Keratinocyte (primary cell): Measurements from ENCODE around the gene NRXN2. TPM values are rescaled to one million over a fixed set of nuclear protein-coding genes. Genes with fewer than 3 reads are reported as not detected.

Source experiments
- DNase-seq: peaks from one replicate; pipeline ENCODE4 v3.0.0-alpha.2; 2011; ENCODE audit warnings: low read depth, missing footprints, low spot score
- FAIRE-seq: peaks from 2 replicates; lab custom pipeline; 2011; peaks lifted over from hg19 to GRCh38; lab: Jason Lieb, UNC
- H2AFZ ChIP-seq: 2 replicates; pipeline ENCODE4 v1.6.0; 2012; ENCODE audit warnings: low read length, control low read depth, inconsistent platforms; ENCODE audit not compliant: control insufficient read depth
- H3K27ac ChIP-seq: 2 replicates; pipeline ENCODE4 v1.5.1; 2011; ENCODE audit warnings: low read length; ENCODE audit not compliant: control insufficient read depth, insufficient read depth
- H3K27me3 ChIP-seq: 3 replicates; pipeline ENCODE4 v1.6.0; 2011; ENCODE audit warnings: low read length; ENCODE audit not compliant: control insufficient read depth, insufficient read depth; ENCODE audit errors: extremely low read depth
- H3K36me3 ChIP-seq, 2 experiments: 2 replicates in 1 of 2; 3 replicates in 1 of 2; pipeline ENCODE4 v1.5.1; 2011; ENCODE audit warnings: low read length in 2 of 2, mild to moderate bottlenecking in 1 of 2; ENCODE audit not compliant: control insufficient read depth in 2 of 2, insufficient read depth in 2 of 2; ENCODE audit errors: extremely low read depth in 1 of 2
- H3K4me1 ChIP-seq: 3 replicates; pipeline ENCODE4 v1.5.1; 2011; ENCODE audit warnings: low read length; ENCODE audit not compliant: control insufficient read depth, insufficient read depth; ENCODE audit errors: extremely low read depth
- H3K4me2 ChIP-seq: 3 replicates; pipeline ENCODE4 v1.6.0; 2011; ENCODE audit warnings: low read depth, low read length; ENCODE audit not compliant: control insufficient read depth, insufficient read depth; ENCODE audit errors: extremely low read depth
- H3K4me3 ChIP-seq, 3 experiments: fragments of 200-600 bp in 1 of 3; sonication (generic) in 1 of 3; 2 replicates in 2 of 3; 3 replicates in 1 of 3; pipeline ENCODE4 v1.5.1; 2011 to 2016; ENCODE audit warnings: low read length in 3 of 3, mild to moderate bottlenecking in 3 of 3, control low read depth in 2 of 3, inconsistent platforms in 1 of 3, low read depth in 1 of 3, mixed read lengths in 1 of 3, mixed run types in 1 of 3, moderate library complexity in 1 of 3; ENCODE audit not compliant: control insufficient read depth in 2 of 3, insufficient read depth in 2 of 3; ENCODE audit errors: extremely low read depth in 1 of 3
- H3K79me2 ChIP-seq: 2 replicates; pipeline ENCODE4 v1.6.0; 2012; ENCODE audit warnings: low read length; ENCODE audit not compliant: control insufficient read depth, insufficient read depth
- H3K9ac ChIP-seq: 3 replicates; pipeline ENCODE4 v1.6.0; 2011; ENCODE audit warnings: low read length; ENCODE audit not compliant: control insufficient read depth, insufficient read depth; ENCODE audit errors: extremely low read depth
- H3K9me1 ChIP-seq: 3 replicates; pipeline ENCODE4 v1.6.0; 2011; ENCODE audit warnings: low read length; ENCODE audit not compliant: control insufficient read depth, insufficient read depth; ENCODE audit errors: extremely low read depth
- H3K9me3 ChIP-seq: 2 replicates; pipeline ENCODE4 v1.5.1; 2012; ENCODE audit warnings: low read depth, low read length; ENCODE audit not compliant: control insufficient read depth
- H4K20me1 ChIP-seq: 3 replicates; pipeline ENCODE4 v1.6.0; 2011; ENCODE audit warnings: low read length; ENCODE audit not compliant: control insufficient read depth, insufficient read depth; ENCODE audit errors: extremely low read depth
- EZH2 ChIP-seq: IDR thresholded peaks from one replicate; pipeline ENCODE4 v1.6.1; 2012; ENCODE audit warnings: inconsistent platforms, mild to moderate bottlenecking, low read length, moderate library complexity
- dilution Hi-C: fragments of 300-500 bp; cut with MboI; formaldehyde crosslinking; loops from one replicate; pipeline ENCODE4 v1.7.0; 2020; ENCODE audit warnings: low sequenced_read_pairs; ENCODE audit not compliant: extremely low pct_ligation_motif_present
- polyA plus RNA-seq, 5 experiments: library from polyadenylated mRNA; depleted of rRNA in 3 of 5; stranded (reverse) in 3 of 5; stranded (forward) in 1 of 5; unstranded in 1 of 5; fragments of >200 nt; gene quantifications; 1 replicate in 1 of 5; 2 replicates in 3 of 5; 3 replicates in 1 of 5; pipeline versions ENCODE4 v1.2.1 to v1.2.3, GENCODE V29; 2011 to 2012; ENCODE audit warnings: missing spikeins in 2 of 5, low read depth in 1 of 5, low replicate concordance in 1 of 5
- TF ChIP-seq, protein P1 (sequence below), 3 experiments: IDR thresholded peaks in 1 of 3; conservative IDR thresholded peaks in 1 of 3; optimal IDR thresholded peaks in 1 of 3; 2 replicates in 2 of 3; 3 replicates in 1 of 3; pipeline versions ENCODE3 to v1.5.1; 2011; ENCODE audit warnings: low read length in 3 of 3, mild to moderate bottlenecking in 3 of 3, moderate library complexity in 2 of 3, control low read depth in 1 of 3, inconsistent platforms in 1 of 3; ENCODE audit not compliant: insufficient read depth in 2 of 3; ENCODE audit errors: extremely low read depth in 1 of 3

NRXN2 gene
- polyA plus RNA-seq, 1 donor (not counting 4 experiments of a cell fraction or from before 2014, with no cell fraction given): not detected

DNA sequence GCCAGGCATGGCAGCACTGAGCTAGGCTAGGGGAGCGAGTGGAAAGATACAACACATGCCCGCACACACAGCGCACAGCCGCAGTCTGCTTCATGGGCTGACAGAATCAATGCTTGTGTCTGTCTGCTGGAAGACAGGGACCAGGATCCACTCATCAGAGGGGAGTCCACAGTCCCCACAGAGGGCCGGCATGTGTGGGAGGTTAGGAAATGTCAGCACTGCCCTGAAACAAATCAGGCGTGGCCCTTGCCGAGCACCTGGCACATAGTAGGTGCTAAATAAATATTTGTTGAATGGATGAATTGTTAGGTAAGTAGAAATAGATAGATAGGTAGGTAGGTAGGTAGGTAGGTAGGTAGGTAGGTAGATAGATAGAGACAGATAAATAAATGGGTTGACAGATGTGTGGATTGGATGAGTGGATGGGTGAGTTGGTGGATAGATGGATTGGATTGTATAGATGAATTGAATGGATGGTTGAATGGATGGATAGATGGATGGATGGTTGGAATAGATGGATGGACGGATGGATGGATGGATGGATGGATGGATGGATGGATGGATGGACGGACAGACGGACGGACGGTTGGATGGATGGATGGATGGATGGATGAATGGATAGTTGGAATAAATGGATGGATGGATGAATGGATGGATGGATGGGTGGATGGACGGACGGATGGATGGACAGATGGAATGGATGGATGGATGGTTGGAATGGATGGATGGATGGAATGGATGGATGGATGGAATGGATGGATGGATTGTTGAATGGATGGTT, 128.6 kb downstream of the NRXN2 start:
- Histone ChIP-seq H3K79me2 (no peaks in the 10 kb centered on the region), H3K9me1 (no peaks in the 10 kb centered on the region), H3K4me1 (no peaks in the 10 kb centered on the region), H2AFZ (no peak overlapping the region), H3K4me2 (no peak overlapping the region), H3K36me3 (no peaks in the 10 kb centered on the region), H4K20me1 (no peaks in the 10 kb centered on the region), H3K27me3 (no peaks in the 10 kb centered on the region), H3K4me3 (no peak overlapping the region), H3K9ac (no peak overlapping the region), H3K9me3 (peaks cover 4% of the 10 kb centered on the region), H3K27ac (no peak overlapping the region)
- no peak for FAIRE-seq
- DNase-seq: no peak
- dilution Hi-C loops: no loop called here
- TF ChIP-seq EZH2: no peak

DNA sequence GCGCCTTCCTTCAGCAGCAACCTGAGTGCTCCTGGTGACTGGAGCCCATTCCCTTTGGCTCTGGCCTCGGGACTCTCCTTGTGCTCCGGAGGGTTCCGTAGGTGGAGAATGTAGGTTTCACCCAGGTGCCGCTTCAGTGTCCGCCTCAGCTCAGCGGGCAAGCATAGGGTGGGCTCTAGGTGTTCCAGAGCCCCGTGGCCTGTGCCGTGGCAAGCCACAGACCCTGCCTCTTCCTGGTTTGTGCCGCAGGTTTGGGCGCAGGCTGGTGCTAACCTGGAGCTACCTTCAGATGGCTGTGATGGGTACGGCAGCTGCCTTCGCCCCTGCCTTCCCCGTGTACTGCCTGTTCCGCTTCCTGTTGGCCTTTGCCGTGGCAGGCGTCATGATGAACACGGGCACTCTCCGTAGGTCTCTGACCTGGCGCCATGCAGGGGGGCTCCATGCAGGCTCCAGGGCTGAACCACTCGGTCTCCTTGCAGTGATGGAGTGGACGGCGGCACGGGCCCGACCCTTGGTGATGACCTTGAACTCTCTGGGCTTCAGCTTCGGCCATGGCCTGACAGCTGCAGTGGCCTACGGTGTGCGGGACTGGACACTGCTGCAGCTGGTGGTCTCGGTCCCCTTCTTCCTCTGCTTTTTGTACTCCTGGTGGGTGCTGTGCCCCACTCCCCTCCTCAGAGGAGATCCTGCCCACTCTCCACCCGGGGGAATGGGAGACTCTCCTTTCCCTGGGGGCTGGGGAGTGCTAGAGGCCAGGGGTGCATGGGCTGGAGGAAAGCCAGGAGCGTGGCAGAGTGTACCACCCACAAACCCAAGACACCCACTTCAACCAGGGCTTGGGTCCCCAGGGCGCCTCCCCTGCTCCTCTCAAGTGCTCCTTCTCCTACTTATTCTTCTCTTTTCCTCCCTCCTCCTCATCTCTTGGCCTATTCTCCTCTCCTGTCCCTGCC, 129.6 kb downstream of the NRXN2 start:
- Histone ChIP-seq H3K27ac (no peak overlapping the region), H3K9me1 (no peaks in the 10 kb centered on the region), H3K9ac (no peak overlapping the region), H2AFZ (no peak overlapping the region), H3K4me2 (no peak overlapping the region), H3K4me3 (no peak overlapping the region), H3K36me3 (no peaks in the 10 kb centered on the region), H3K79me2 (no peaks in the 10 kb centered on the region), H3K9me3 (peaks cover 4% of the 10 kb centered on the region), H4K20me1 (no peaks in the 10 kb centered on the region), H3K4me1 (no peaks in the 10 kb centered on the region), H3K27me3 (no peaks in the 10 kb centered on the region)
- DNase-seq: no peak
- FAIRE-seq: no peak
- dilution Hi-C loops: no loop called here
- TF ChIP-seq, protein P1, sequence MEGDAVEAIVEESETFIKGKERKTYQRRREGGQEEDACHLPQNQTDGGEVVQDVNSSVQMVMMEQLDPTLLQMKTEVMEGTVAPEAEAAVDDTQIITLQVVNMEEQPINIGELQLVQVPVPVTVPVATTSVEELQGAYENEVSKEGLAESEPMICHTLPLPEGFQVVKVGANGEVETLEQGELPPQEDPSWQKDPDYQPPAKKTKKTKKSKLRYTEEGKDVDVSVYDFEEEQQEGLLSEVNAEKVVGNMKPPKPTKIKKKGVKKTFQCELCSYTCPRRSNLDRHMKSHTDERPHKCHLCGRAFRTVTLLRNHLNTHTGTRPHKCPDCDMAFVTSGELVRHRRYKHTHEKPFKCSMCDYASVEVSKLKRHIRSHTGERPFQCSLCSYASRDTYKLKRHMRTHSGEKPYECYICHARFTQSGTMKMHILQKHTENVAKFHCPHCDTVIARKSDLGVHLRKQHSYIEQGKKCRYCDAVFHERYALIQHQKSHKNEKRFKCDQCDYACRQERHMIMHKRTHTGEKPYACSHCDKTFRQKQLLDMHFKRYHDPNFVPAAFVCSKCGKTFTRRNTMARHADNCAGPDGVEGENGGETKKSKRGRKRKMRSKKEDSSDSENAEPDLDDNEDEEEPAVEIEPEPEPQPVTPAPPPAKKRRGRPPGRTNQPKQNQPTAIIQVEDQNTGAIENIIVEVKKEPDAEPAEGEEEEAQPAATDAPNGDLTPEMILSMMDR (optimal IDR thresholded peaks at IDR 0.05 in 1 of 3, IDR thresholded peaks at IDR 0.05 in 1 of 3, conservative IDR thresholded peaks at IDR 0.05 in 1 of 3; ENCODE audit: extremely low read depth in 1 of 3, insufficient read depth in 2 of 3, low read length in 3 of 3): no peak
- TF ChIP-seq EZH2: no peak
